Osteocyte (in vitro differentiated cells): ENCODE results near the gene SAMD7. TPM values are rescaled to one million over a fixed set of nuclear protein-coding genes. Genes with fewer than 3 reads are reported as not detected.

Source experiments
- DNase-seq: peaks from one replicate; pipeline ENCODE4 v3.0.0; 2021; ENCODE audit warnings: mixed read lengths; ENCODE audit not compliant: unreplicated experiment; ENCODE audit errors: extremely low spot score
- H3K27ac Mint-ChIP-seq: one replicate; pipeline ENCODE4 v1.8.0; 2021; ENCODE audit warnings: mild to moderate bottlenecking, mixed read lengths; ENCODE audit not compliant: unreplicated experiment
- H3K27me3 Mint-ChIP-seq: one replicate; pipeline ENCODE4 v1.8.0; 2021; ENCODE audit warnings: mixed read lengths; ENCODE audit not compliant: unreplicated experiment
- H3K36me3 Mint-ChIP-seq: one replicate; pipeline ENCODE4 v1.8.0; 2021; ENCODE audit warnings: mixed read lengths; ENCODE audit not compliant: unreplicated experiment
- H3K4me1 Mint-ChIP-seq: one replicate; pipeline ENCODE4 v1.8.0; 2021; ENCODE audit warnings: mixed read lengths; ENCODE audit not compliant: unreplicated experiment
- H3K4me3 Mint-ChIP-seq: one replicate; pipeline ENCODE4 v1.8.0; 2021; ENCODE audit warnings: mild to moderate bottlenecking, moderate library complexity, mixed read lengths; ENCODE audit not compliant: unreplicated experiment
- H3K9me3 Mint-ChIP-seq: one replicate; pipeline ENCODE4 v1.8.0; 2021; ENCODE audit warnings: mixed read lengths; ENCODE audit not compliant: unreplicated experiment
- CTCF ChIP-seq: fragments of 200-600 bp; sonication (generic); IDR thresholded peaks from 2 replicates; pipeline ENCODE4 v1.5.0; 2021; ENCODE audit warnings: antibody characterized with exemption, mild to moderate bottlenecking, moderate library complexity
- total RNA-seq: library from RNA; stranded (reverse); gene quantifications from 2 replicates; pipeline ENCODE4 v1.2.1, GENCODE V29; 2021

SAMD7 gene
- total RNA-seq, 1 donor from 2014 or later = not detected

- Mint-ChIP-seq H3K4me3 (no peak overlapping the region), H3K36me3 (no peaks in the 10 kb centered on the region), H3K27me3 (peaks cover 33% of the 10 kb centered on the region), H3K27ac (no peak overlapping the region), H3K4me1 (peaks cover 24% of the 10 kb centered on the region), H3K9me3 (peaks cover 5% of the 10 kb centered on the region)
- DNase-seq = no peak
- TF ChIP-seq CTCF = no peak
Measured at GRCh38 chr3:169964176-169964575, 52.8 kb downstream of the SAMD7 start.

GRCh38 chr3:169965562-169966427 lies 54.4 kb downstream of the SAMD7 start:
- no peak for DNase-seq
- Mint-ChIP-seq H3K27ac (peak overlapping the region; percentile 97), H3K4me3 (peak overlapping the region; percentile 93), H3K4me1 (peaks cover 36% of the 10 kb centered on the region), H3K36me3 (peaks cover 2% of the 10 kb centered on the region), H3K9me3 (peaks cover 5% of the 10 kb centered on the region), H3K27me3 (peaks cover 24% of the 10 kb centered on the region)
- no peak for TF ChIP-seq CTCF

GRCh38 chr3:169966428-169966950 lies 55.1 kb downstream of the SAMD7 start, which contains the start of gene SEC62:
Gene SEC62 (plus strand): TSS chr3:169966807. CDS start chr3:169966823, 16 bp downstream.
- peaks cover 5% of the 10 kb centered on the region for H3K9me3 Mint-ChIP-seq
- peak within 1 kb of the TSS; percentile 97 for H3K27ac Mint-ChIP-seq
- H3K27me3 Mint-ChIP-seq = peaks cover 17% of the 10 kb centered on the region
- TF ChIP-seq CTCF = peak; percentile 53
- DNase-seq = peak; percentile 98
- H3K4me1 Mint-ChIP-seq = peaks cover 36% of the 10 kb centered on the region
- peak within 1 kb of the TSS; percentile 93 for H3K4me3 Mint-ChIP-seq
- H3K36me3 Mint-ChIP-seq = peaks cover 2% of the 10 kb centered on the region

- H3K27me3 Mint-ChIP-seq = peaks cover 10% of the 10 kb centered on the region
- peaks cover 41% of the 10 kb centered on the region for H3K4me1 Mint-ChIP-seq
- H3K4me3 Mint-ChIP-seq = peak overlapping the region; percentile 93
- peak overlapping the region; percentile 97 for H3K27ac Mint-ChIP-seq
- peaks cover 5% of the 10 kb centered on the region for H3K9me3 Mint-ChIP-seq
- H3K36me3 Mint-ChIP-seq = peaks cover 2% of the 10 kb centered on the region
- peak; percentile 85 for DNase-seq
- no peak for TF ChIP-seq CTCF
Measured at GRCh38 chr3:169966951-169967915, 55.9 kb downstream of the SAMD7 start.
